GM19099 (cell line): ENCODE results near the gene EBLN1.

ENCODE experiments used
- POLR2A ChIP-seq: IDR thresholded peaks from 3 replicates; pipeline ENCODE4 v1.6.1; 2011; ENCODE audit warnings: low read depth; ENCODE audit not compliant: insufficient read length; ENCODE audit errors: extremely low read depth

Gene EBLN1

GRCh38 chr10:22180724-22181123, 37.1 kb downstream of the EBLN1 start:
- no peak for TF ChIP-seq POLR2A

GRCh38 chr10:22174442-22174841, 43.4 kb downstream of the EBLN1 start:
- no peak for TF ChIP-seq POLR2A

- TF ChIP-seq POLR2A, result no peak
Observed at GRCh38 chr10:22171131-22171530, 46.7 kb downstream of the EBLN1 start.

GRCh38 chr10:22170582-22170981, 47.2 kb downstream of the EBLN1 start:
- no peak for TF ChIP-seq POLR2A

GRCh38 chr10:22159979-22160378, 57.8 kb downstream of the EBLN1 start:
- TF ChIP-seq POLR2A, result no peak

- no peak for TF ChIP-seq POLR2A
Observed at GRCh38 chr10:22159180-22159579, 58.6 kb downstream of the EBLN1 start.
